G401 (cell line): ENCODE data around the gene ABCB10. TPM values are rescaled to one million over a fixed set of nuclear protein-coding genes. Genes with fewer than 3 reads are reported as not detected.
"Not testable (repeated sequence)": the region's sequence is repeated elsewhere in the genome, so short reads cannot be mapped to it uniquely, and the experiment has no call there.

Experiments used
- DNase-seq: peaks from one replicate; pipeline ENCODE4 v3.0.0-alpha.2; 2015; ENCODE audit warnings: low spot score
- in situ Hi-C: cut with HindIII; loops from 2 replicates; pipeline ENCODE4 v1.10.0; 2016; ENCODE audit warnings: low sequenced_read_pairs, mixed read lengths
- total RNA-seq: library from RNA; depleted of rRNA; stranded (reverse); fragments of >200 nt; shearing (Covaris generic); gene quantifications from 2 replicates; pipeline ENCODE4 v1.2.3, GENCODE V29; 2014; rRNA removed

ABCB10 gene
- total RNA-seq, 1 experiment from 2014 or later = 19.8 TPM

GRCh38 chr1:229506633-229507032, 51.9 kb downstream of the ABCB10 start:
- in situ Hi-C loops = no loop called here
- DNase-seq = no peak

DNA sequence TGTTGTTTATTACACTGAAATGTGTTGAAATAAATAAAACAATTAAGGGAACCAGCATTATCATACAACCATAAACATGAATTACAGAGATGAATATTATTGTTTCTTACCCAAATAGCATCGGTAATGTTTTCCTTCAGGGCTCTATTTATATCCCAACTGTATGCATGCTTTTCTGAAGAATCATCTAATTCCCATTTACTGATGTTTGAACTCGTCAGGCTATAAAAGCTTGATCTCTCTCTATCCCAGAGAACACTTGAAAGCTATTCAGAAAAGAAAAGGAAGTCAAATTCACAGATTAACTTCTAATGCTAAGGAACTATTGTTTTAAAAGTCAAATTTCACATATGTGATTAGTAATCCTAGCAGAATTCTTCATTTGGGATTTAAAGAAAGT, 62.7 kb downstream of the ABCB10 start:
- in situ Hi-C loops = no loop called here
- DNase-seq = no peak

DNA sequence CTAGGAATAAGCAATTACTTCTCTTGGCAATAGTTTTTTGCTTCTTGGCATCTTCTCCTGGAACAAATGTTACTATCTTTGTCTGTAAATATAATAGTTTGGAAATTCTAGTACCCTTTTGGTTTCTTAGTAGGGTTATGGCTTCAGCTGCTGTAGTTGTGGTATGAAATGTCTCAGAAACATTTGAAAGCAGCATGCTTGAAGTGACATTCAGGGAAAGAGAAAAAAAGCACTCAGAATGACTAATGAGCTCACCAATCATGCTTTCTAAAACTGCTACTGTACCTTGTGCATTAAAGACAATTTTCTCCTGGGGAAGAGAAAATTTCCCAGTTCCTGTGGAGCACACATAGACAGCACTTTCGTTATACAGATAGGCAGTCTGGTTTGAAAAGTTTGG, 71.3 kb downstream of the ABCB10 start:
- no peak for DNase-seq
- in situ Hi-C loops = no loop called here

DNA sequence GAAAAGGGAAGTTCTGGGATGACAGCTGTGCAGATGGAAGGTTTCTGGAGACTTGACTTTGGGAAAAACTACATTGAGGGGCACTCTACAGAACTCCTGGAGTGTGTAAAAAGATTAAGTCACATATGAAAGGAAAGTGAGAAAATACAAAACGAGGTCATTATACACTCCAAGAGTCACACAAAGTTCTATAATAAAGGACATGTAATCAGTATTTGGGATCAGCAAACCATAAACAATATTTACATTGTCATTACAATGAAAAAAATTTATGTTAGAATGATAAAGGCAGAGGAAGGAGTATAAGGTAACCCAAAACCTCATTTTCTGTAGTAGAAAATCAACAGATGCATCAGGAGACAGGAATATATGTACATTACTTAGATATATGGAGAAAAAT, 73.2 kb downstream of the ABCB10 start:
- in situ Hi-C loops = no loop called here
- no peak for DNase-seq

- in situ Hi-C loops = no loop called here
- DNase-seq = no peak
Observed at GRCh38 chr1:229482511-229482910, 76.0 kb downstream of the ABCB10 start.

DNA sequence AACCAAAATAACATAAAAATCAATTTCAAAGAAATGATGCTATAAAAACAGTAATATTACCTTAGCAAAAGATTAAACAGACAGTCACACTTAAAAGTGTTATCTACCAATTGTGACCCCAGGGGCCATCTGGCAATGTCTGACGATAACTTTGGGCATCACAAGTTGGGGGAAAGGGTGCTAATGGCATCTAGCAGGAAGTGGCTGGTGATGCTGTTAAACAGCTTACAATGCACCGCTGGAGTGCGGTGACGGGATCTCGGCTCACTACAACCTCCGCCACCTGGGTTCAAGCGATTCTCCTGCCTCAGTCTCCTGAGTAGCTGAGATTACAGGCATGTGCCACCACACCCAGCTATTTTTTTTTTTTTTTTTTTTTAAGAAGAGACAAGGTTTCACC, 78.0 kb downstream of the ABCB10 start:
- in situ Hi-C loops = no loop called here
- no peak for DNase-seq

DNA sequence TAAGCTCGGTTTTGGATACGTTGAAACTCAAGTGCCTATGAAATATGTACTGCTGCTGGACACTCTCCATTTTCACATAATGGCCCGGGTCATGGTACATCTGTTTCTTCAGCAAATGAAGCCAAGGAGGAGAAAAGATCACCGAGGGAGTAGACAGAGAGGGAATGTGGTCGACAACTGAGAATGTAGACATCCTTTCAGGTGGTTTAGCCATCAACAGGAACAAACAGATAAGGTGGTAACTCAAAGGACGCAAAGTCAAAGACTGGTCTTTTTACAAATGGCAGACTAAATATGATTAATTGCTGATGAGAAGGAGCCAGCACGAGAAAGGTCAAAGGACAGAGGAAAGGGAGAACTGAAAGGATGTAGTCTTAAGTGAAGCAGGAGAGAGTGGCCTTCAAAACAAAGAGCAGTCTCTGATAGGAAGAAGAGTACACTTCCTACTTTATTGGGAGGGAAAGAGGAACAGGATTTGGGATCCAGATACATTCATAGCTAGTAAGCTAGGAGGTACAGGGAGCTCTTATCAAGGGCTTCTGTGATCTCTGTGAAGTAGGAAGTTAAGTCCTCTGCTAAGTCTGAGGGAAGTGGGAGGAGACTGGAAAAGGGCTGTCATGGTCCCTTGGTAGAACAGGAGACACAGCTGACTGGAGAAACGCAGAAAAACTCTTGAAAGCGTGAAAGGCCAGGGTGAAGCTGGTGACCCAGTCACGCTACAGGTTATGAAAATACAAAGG, 78.7 kb downstream of the ABCB10 start:
- in situ Hi-C loops = loop anchor here (5.0 kb wide), 1 partner anchor 38 kb away; no protein-coding TSS in a partner anchor
- DNase-seq = no peak

DNA sequence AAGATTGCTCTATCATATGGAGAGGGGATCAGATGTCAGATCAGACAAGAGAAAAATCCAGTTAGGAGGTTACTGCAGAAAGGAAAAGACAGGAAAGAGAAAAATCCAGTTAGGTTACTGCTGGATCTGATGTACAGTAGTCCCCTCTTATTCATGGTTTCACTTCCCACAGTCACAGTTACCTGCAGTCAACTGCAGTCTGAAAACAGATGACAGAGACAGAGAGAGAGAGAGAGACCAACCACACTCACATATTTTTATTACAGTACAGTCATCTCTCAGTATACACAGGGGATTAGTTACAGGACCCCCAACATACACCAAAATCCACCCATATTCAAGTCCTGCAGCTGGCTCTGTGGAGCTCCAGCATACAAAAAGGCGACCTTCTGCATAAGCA, 79.7 kb downstream of the ABCB10 start:
- no peak for DNase-seq
- in situ Hi-C loops = loop anchor here (5.0 kb wide), 1 partner anchor 37 kb away; no protein-coding TSS in a partner anchor

GRCh38 chr1:229475859-229476258, 82.6 kb downstream of the ABCB10 start:
- not testable (repeated sequence) for DNase-seq
- in situ Hi-C loops = loop anchor here (5.0 kb wide), 1 partner anchor 34 kb away; no protein-coding TSS in a partner anchor

GRCh38 chr1:229474509-229474908, 84.0 kb downstream of the ABCB10 start:
- DNase-seq = no peak
- in situ Hi-C loops = loop anchor here (25.0 kb wide), 1 partner anchor 212 kb away; the partner anchor contains the start of gene RAB4A

- in situ Hi-C loops = loop anchor here (25.0 kb wide), 1 partner anchor 209 kb away; the partner anchor contains the start of gene RAB4A
- DNase-seq = no peak
Observed at GRCh38 chr1:229471175-229471574, 87.3 kb downstream of the ABCB10 start.

DNA sequence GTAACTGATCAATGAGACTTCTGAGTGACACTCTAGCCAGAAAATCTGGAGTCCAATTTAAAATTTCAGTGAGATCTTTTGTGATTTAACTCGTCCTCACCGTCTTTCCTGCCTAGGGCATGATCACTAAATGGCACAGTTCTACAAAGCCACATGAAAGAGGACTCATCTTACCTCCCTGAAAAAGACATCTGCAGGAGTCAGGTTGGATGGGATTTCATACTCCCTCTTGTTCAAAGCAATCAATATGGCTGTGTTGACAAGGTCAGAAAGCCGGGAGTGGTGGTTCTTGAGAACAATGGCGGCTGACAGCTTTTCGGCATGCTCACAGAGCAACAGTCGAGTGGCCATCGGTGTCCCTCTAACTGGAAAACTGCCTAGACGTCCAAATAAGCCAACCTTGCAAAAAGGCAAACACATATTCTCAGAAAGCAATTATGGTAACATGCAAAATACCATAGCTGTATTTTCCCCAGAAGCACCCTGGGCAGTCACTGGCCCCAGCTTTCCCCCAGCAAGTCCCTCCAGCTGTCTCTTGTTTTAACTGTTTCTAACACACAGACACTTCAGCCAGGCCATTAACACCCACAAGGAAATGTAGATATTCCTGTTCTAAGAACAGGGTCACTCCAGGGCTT, 88.0 kb downstream of the ABCB10 start:
- DNase-seq = no peak
- in situ Hi-C loops = loop anchor here (25.0 kb wide), 1 partner anchor 208 kb away; the partner anchor contains the start of gene RAB4A

GRCh38 chr1:229466887-229467286, 91.6 kb downstream of the ABCB10 start:
- in situ Hi-C loops = loop anchor here (25.0 kb wide), 1 partner anchor 205 kb away; the partner anchor contains the start of gene RAB4A
- DNase-seq = no peak

Other genes starting within 250 kb of the ABCB10 start
- 5.1 and 7.9 TPM in 2 replicates for gene CCSAP, start 215.7 kb downstream of the ABCB10 start, total RNA-seq
- not detected in 2 replicates for gene ACTA1, start 124.6 kb downstream of the ABCB10 start, total RNA-seq
- 40.2 and 51.4 TPM in 2 replicates for gene NUP133, start 50.4 kb downstream of the ABCB10 start, total RNA-seq
- 15.3 and 23.0 TPM in 2 replicates for gene TAF5L, start 67.4 kb upstream of the ABCB10 start, total RNA-seq
- gene URB2, start 67.5 kb upstream of the ABCB10 start, total RNA-seq = 17.6 and 22.0 TPM in 2 replicates